Measurements from ENCODE around the gene TBC1D24. TPM values are rescaled to one million over a fixed set of nuclear protein-coding genes. Genes with fewer than 3 reads are reported as not detected.

The TBC1D24 gene
- total RNA-seq, 2 donors from 2014 or later = 9.8 to 15.1 TPM

DNA sequence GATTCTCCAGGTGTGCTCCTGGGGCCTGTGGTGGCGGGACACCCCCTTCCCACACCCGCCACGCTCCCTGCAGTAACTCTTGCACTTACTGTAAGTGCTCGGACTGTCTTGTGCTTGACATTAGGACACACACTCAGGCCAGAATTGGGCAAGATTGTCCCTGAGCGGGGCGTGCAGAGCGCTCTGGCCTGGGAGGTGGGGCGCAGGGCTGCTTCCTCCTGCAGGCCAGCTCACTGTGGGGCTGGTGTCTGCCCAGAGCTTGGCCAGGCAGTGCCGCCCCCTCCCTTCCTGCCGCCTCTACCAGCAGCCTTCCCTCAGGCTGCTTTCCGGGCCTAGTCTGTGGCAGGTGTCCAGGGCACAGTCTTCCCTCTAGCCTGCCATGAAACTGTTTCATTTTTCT is 32.7 kb downstream of the TBC1D24 start:
- ATAC-seq = peak; percentile 45 to 64
- DNase-seq = peak; percentile 63
- intact Hi-C loops (cut with DNase I) = no loop called here

DNA sequence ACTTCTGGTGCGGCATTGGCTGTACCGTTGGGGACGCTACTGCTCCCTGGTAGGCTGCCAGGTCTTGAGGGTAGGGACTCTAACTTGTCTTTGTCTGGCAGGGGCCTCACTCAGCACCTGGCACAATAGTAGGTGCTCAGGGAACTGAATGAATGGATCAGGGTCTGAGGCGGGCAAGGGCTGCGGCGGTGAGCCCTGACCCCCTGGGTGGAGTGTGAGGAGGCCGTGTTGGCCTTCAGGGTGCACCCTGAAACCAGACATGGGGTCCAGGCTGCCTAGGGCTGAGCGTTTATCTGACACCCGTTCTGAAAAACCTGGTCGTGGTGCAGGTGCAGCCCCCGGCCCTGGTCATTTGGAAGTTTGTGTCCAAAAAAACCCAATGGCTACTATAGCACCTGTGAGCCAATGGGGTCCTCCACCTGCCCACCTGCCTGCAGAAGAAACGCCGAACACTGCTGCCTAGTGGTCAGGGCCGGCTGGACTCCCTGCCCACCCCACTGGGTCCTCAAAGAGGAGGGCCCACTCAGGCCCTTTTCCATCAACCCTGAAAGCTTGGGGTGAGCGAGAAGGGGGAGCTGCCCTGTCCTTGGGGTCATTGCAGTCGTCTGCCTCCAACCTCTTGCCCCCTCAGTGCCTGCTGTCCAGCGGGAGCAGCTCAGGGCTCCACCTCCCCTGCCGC is 33.9 kb downstream of the TBC1D24 start:
- intact Hi-C loops (cut with DNase I) = no loop called here
- ATAC-seq (no peak), DNase-seq (no peak)

DNA sequence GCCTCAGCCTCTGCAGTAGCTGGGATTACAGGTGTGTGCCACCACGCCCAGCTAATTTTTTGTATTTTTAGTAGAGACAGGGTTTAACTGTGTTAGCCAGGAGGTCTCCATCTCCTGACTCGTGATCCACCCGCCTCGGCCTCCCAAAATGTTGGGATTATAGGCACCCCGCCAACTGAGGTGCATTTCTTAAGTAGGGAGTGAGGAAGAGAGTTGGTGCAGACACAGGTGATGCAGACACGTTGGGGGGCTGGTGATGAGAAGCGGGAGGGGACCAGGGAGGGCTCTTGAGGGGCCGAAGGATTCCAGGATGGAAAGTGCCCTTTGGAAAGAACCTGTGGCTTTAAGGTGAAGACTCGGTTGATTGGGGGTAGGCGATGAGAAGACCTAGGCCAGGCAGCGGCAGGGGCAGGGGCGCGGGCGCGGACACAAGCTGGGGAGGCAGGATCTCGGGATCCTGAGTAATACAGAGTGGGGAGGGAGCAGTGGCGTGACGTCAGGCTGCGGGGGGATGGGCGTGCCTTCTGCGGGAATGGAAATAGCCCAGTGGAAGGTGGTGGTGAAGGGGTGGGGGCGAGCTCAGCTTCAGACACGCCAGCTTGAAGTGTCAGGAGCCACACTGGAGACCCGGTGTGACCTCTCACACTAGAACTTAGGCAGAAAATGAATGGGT is 36.3 kb downstream of the TBC1D24 start:
- intact Hi-C loops (cut with DNase I) = no loop called here
- peak; percentile 84 for DNase-seq
- ATAC-seq = peak; percentile 15 to 16

DNA sequence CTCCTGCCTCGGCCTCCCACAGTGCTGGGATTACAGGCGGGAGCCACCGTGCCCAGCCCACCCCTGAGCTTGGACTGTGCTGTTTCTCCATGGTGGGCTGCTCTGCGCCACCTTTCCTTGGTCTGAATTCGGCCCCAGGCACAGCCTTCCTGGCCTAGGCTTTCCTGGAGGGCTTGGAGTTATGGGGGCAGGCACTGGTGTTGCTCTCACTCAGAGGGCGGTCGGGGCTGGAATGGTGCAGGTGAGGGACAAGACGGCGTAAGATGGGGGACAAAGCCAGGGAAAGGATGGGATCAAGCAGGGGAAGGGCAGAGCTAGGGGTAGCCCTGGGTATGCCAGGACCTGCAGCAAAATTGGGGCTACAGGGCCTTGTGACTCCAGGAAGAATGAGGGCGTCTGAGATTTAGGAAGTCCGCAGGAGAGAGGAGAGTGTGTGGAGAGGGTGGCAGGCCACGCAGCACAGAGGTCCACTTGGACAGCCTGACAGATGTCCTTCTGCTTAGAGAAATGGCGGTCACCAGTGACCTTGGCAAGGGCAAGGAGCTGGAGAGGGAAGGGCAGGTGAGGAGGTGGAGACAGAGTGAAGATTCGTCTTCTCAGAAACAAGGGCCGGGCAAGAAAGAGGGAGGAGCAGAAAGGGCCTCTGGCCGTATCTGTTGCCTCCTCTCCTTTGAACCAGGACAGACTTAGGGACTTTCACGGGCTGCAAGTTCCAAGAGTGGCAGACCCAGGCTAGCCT is 37.2 kb downstream of the TBC1D24 start:
- peak; percentile 11 for DNase-seq
- ATAC-seq = no peak
- intact Hi-C loops (cut with DNase I) = no loop called here

DNA sequence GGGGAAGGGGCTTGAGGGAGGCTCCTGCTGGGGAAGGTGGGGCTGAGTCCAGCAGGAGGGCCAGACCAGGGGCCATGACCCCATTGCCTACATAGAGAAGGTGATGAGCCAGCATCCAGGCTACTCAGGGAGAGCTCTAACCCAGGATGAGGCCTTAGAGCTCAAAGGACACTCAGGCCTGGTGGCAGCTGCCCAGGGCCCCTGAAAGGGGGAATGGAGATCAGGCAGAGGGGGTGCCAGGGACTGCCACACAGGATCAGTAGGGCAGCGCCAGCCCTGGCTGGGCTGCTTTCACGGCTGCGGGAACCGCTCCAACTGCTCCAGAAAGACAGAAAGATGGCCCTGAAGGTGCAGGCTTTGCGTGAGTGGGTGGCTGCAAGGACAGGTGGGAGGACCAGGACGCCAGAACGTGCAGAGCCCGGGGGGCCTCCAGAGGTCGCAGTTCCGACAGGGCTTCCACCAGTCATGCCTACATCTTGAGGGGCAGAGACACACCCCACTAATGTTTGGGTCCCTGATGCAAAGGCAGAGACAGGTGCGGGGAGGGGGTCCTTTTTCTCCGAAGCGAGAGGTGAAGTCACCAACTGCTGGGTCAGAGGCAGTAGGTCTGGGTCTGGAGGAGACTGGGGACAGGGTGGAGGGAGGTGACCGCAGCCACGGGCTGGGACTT is 37.9 kb downstream of the TBC1D24 start:
- no peak for ATAC-seq
- intact Hi-C loops (cut with DNase I) = no loop called here
- DNase-seq = peak; percentile 32

DNA sequence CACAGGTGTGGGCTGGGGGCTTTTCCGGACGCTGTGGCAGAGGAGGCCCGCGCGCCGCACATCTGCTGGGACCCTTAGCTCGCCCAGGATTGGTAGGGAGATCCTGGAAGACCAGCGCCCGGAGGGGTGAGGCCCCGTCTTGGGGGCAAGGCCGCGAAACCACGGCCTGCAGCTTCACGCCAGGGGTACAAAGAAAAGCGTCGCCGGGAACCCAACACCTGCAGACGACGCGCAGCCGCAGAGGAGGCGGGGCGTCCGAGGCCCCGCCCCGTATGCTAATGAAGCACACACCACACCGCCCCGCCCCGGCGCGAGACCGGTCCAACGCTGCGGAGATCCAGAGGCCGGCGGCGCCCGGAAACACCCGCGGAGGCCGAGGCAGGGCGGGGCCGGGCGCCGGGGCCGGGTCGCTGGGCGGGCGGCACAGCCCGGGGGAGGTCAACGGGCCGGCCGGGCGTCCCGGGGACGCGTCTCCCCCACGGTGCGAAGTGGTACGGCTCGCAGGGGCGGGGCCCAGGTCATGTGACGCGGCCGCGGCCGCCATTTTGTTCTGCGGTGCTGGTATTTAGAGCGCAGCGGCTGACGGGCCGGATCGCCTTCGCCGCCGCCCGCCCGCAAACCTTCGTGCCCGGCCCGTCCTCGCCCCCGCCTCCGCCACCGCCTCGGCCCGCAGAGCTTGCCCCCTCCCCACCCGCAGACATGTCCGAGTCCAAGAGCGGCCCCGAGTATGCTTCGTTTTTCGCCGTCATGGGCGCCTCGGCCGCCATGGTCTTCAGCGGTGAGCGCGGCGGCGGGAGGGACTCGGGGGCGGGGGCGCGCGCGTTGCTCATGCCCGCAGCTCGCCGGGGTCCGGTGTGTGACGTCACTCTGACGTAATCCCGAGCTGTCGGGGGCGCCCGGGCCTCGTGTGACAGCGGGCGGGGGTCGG is 38.7 kb downstream of the TBC1D24 start, which contains the start of gene ATP6V0C:
Gene ATP6V0C, plus strand, starts transcription at position 548 of the 928 bp plus-strand sequence. Its CDS starts 152 bp downstream, at position 700.
- DNase-seq (peak; percentile 94), ATAC-seq (peak; percentile 86 to 93)
- intact Hi-C loops (cut with DNase I) = no loop called here

DNA sequence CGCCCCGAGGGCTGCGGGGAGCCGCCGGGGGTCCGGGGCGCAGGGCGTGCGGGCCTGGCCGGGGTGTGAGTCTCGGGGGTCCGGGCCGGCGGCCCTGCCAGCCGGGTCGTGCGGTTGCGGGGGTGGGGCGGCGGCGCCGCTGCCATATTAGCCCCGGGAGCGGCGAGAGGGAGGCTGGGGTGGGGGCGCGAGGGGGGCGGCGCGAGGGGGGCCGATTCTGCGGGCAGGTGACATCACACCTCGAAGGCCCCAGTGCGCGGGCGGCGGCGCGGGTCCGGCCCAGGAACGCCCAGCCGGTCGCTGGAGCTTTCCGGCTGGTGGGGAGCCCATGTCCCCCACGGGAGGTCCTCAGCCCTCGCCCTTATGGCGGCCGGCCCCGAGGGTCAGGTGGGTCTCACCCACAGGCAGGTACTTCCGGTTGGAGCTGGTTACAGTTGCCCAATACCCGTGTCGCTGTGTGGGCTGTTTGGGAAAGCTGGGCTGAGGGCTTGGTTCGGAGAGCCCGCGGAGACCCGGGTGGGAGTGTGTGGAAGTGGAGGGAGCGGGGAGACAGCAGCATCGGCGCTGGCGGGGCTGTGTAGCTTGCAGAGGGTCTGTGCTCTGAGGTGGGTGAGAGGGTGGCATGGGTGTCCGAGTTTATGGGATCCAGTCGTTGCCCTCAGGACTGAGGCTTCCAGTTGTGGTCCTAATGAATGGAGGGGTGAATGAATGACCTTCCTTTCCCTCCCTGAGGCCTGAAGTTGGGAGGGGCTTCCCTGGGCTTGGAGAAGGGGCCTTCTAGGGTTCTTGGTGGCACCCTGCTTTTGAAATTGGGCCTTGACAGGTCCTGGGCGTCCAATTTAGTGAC is 39.6 kb downstream of the TBC1D24 start:
- peak in 1 of 2 donors; percentile 3 for ATAC-seq
- intact Hi-C loops (cut with DNase I) = no loop called here
- peak; percentile 36 for DNase-seq

DNA sequence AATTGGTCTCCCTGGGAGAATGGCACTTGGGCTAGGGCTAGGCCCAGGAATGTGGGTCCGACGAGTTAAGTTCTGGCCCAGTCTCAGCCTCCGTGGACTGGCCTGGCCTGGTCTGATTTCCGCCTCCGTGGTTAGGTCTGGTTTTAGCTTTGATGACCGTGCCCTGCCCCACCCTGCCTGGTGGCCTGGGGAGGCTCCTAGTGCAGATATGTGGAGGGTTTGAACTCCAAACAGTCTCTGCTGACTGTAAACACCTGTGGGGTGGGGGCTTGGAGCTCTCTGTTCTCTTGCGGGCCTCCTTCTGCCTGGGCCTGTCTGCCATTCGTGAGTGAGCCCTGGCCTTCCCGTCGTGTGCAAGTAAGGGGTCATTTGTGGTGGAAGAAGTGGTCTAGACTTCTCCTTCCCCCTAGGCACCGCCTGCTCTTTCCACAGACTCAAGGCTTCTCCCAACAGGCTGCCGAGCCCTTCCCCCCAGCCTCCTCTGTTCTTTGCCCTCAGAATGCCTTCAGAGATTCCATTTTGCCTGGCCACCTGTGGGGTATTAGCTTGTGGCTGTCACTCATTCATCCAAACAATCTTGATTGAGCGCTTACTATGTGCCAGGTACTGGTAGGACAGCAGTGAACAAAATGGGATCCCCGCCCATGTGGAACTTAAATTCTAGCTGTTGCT is 40.4 kb downstream of the TBC1D24 start:
- ATAC-seq = no peak
- peak; percentile 42 for DNase-seq
- intact Hi-C loops (cut with DNase I) = no loop called here

DNA sequence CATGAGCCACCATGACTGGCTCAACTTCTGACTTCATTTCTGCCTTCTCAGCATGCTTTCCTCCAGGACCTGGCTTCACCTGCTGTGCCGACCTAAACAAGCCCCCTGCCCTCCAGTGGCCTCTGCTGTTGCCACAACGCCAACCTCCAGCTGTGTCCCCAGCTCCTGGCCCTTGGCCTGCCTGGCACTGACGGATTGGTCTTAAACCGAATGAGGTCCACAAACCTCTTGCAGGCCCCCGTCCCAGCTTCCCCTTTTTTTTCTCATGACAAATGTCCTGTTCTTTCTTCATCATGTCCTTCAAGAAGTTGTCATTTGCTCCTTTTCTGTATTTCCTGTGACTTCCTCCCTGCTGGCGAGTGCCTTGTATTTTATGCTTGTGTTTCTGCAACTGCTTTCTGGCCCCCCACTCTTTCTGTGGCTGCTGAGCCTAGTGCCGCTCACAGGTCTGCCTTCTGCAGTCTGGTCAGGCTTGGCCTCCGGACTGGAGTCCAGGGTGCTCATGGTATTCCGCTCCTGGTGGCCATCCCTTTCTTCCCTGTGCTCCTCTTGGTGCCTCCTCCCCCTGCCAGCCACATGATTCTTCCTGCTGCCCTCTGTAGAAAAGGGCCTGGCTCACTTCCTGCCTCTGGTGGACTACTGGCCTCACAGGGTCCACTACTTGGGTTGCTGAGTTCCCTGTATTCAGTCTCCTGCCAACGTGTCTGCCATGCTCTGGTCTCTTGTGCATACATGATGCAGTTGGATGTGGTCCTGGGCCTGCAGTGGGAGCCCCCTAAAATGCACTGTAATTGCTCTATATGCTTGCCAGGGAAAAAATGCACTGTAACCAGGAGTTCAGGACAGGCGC is 41.7 kb downstream of the TBC1D24 start:
- ATAC-seq (no peak), DNase-seq (peak; percentile 37)
- intact Hi-C loops (cut with DNase I) = no loop called here

DNA sequence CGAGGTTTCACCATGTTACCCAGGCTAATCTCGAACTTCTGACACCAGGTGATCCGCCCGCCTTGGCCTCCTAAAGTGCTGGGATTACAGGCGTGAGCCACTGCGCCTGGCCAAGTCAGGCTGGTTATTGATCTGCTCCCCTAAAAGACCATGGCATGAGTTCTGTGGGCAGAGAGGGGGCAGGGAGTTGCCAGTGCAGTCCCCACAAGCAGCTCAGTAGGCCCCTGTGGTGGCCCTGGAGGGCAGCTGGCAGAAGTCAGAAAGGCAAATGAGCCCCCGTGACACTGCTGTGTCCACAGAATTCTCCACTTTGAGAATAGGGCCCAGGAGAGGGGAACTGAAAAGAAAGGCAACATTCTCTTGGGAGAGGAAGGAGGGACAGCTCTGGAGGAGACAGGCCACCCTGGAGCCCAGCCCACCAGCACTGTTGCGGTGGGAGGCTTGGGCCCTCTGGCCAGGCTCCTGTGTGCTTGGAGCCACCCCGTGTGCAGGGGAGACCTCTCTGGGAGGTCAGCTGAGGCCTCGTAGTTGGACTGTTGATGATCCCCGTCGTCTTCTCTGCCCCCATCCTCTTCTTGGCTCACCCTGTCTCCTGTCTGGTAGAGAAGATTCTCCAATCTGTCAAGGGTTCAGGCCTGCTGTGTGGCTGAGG is 43.2 kb downstream of the TBC1D24 start:
- no peak for DNase-seq
- no peak for ATAC-seq
- intact Hi-C loops (cut with DNase I) = no loop called here

DNA sequence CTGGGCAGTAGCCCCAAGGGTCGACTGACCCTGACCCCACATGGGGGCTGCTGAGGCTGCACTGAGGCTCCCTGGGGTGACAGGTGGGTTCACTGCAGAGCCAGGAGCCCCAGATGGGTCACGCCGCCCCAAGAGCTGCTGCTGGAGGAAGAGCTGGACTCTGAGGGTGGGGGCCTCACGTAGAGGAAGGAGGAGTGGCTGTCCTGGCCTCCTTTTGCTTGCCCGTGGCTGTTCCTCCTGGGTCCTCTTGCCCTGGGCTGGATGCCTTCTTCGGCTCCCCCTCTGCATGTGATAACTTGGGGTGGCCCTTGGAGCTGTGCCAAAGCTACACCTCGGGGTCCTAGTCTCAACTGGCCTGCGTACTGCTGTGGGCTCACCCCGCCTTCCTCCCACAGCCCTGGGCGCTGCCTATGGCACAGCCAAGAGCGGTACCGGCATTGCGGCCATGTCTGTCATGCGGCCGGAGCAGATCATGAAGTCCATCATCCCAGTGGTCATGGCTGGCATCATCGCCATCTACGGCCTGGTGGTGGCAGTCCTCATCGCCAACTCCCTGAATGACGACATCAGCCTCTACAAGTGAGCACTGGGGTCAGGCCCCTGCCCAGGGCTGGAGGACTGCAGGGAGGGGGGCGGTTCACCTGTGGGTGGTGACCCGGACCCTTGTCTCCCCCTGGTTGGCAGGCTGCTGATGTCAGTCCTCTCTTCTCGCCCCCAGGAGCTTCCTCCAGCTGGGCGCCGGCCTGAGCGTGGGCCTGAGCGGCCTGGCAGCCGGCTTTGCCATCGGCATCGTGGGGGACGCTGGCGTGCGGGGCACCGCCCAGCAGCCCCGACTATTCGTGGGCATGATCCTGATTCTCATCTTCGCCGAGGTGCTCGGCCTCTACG is 44.1 kb downstream of the TBC1D24 start:
- ATAC-seq (no peak), DNase-seq (peak; percentile 50)
- intact Hi-C loops (cut with DNase I) = no loop called here

DNA sequence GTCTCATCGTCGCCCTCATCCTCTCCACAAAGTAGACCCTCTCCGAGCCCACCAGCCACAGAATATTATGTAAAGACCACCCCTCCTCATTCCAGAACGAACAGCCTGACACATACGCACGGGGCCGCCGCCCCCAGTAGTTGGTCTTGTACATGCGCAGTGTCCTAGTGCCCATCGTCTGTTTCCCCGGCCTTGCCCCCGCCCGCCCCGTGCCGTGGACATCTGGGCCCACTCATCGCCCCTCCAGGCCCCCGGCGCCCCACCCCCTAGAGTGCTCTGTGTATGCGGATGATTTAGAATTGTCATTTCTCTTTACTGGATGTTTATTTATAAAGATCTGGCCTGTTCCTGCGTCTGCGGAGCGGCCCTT is 44.8 kb downstream of the TBC1D24 start:
- intact Hi-C loops (cut with DNase I) = no loop called here
- peak in 1 of 2 donors; percentile 4 for ATAC-seq

DNA sequence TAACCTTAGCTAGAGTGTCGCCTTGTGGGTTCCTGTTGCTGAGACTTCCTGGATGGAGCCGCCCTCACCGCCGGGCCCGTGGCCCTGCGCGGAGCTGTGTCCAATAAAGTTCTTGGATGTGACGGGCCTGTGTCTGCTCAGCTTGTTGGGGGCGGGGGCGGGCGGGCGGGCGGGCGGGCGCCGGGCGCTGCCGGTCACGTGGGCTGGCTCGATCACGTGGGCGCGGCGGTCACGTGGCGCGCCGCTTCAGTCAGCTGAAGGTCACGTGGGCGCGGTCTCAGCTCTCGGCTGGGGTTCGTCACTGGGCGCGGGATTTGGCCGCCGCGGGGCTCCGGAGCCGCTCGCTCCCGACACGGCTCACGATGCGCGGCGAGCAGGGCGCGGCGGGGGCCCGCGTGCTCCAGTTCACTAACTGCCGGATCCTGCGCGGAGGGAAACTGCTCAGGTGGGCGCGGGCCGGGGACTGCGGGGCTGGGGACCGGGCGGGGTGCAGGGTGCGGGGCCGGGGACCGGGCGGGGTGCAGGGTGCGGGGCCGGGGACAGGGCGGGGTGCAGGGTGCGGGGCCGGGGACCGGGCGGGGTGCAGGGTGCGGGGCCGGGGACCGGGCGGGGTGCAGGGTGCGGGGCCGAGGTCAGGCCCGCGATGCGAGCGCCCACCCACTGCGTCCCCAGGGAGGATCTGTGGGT is 45.3 kb downstream of the TBC1D24 start, which contains the start of gene AMDHD2:
Gene AMDHD2, plus strand, starts transcription at position 275 of the 687 bp plus-strand sequence. Its CDS starts 88 bp downstream, at position 363.
- DNase-seq (peak; percentile 94), ATAC-seq (peak; percentile 79 to 86)
- intact Hi-C loops (cut with DNase I) = no loop called here

More for the DNA sequence above, 44.8 kb downstream of the TBC1D24 start:
- no peak for DNase-seq

All from left cardiac atrium (tissue), 4 donors.